ENCODE data around the gene PPM1B.

The PPM1B gene

DNA sequence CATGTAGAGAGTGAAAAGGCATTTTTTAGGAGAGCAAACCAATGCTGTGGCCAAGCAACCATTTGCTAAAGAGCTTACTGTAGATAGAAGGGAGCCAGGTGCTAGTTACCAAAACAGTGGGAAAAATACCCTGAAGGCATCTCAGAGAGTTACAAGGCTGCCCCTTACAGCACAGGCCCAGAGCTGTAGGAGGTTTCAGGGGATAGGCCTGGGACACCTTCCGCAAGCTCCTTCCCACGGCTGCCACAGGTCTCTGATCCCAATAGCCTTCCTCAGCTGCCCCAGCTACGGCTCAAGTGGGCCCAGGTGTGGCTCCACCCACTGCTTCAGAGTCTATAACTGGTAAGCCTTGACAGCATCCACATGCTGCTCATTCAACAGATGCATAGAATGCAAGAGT, 18.2 kb upstream of the PPM1B start:
- DNase-seq (ENCODE audit: low read depth) = no peak

DNA sequence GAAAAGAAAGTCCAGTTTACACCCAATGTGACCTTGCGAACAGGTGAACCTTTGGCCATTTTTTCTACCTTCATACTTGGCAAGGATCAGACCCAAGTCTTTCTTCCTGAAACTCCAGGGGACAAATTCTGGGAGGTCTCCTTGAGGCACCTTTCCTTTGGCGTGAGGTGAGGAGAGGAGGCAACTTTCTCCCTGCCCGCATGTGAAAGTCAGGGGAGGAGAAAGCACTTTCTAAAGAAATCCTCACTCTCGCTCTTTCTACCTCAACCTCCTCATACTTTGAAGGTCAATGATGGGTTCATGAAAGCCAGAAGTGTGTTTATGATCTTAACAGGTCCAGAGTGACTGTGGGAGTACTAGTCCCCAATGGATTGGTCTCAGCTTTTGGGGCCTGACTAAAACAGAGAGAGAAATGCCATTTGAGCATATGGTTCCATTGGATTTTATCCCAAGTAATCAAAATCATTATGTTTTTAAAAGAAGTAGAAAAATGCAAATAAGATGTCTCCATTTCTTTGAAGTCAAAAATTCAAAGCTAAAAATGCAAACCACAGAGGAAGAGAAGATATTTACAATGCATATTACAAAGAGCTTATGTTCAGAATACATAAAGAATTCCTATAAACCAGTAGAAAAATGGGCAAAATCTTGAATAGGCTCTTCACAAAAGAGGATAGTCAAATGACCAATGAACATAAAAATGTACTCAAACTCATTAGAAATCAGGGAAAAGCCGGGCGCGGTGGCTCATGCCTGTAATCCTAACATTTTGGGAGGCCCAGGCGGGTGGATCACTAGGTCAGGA, 15.6 kb upstream of the PPM1B start:
- TF ChIP-seq, protein P1, sequence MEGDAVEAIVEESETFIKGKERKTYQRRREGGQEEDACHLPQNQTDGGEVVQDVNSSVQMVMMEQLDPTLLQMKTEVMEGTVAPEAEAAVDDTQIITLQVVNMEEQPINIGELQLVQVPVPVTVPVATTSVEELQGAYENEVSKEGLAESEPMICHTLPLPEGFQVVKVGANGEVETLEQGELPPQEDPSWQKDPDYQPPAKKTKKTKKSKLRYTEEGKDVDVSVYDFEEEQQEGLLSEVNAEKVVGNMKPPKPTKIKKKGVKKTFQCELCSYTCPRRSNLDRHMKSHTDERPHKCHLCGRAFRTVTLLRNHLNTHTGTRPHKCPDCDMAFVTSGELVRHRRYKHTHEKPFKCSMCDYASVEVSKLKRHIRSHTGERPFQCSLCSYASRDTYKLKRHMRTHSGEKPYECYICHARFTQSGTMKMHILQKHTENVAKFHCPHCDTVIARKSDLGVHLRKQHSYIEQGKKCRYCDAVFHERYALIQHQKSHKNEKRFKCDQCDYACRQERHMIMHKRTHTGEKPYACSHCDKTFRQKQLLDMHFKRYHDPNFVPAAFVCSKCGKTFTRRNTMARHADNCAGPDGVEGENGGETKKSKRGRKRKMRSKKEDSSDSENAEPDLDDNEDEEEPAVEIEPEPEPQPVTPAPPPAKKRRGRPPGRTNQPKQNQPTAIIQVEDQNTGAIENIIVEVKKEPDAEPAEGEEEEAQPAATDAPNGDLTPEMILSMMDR (conservative IDR thresholded peaks at IDR 0.05; ENCODE audit: control insufficient read depth, insufficient read depth, low read depth, low read length) = no peak
- H3K4me3 ChIP-seq (ENCODE audit: control insufficient read depth, low read depth, low read length) = no peak overlapping the region
- DNase-seq (ENCODE audit: low read depth) = no peak

More for the DNA sequence above, 18.2 kb upstream of the PPM1B start:
- no peak overlapping the region for H3K4me3 ChIP-seq (ENCODE audit: control insufficient read depth, low read depth, low read length)
- TF ChIP-seq, protein P1 (conservative IDR thresholded peaks at IDR 0.05; ENCODE audit: control insufficient read depth, insufficient read depth, low read depth, low read length) = no peak

- peak; percentile 46 for DNase-seq (ENCODE audit: low read depth)
- TF ChIP-seq, protein P1 (conservative IDR thresholded peaks at IDR 0.05; ENCODE audit: control insufficient read depth, insufficient read depth, low read depth, low read length) = no peak
- no peak overlapping the region for H3K4me3 ChIP-seq (ENCODE audit: control insufficient read depth, low read depth, low read length)
These were observed 12.8 kb upstream of the PPM1B start for GRCh38 chr2:44155666-44156446.

GRCh38 chr2:44163777-44164176, 4.9 kb upstream of the PPM1B start:
- DNase-seq (ENCODE audit: low read depth) = no peak
- TF ChIP-seq, protein P1 (conservative IDR thresholded peaks at IDR 0.05; ENCODE audit: control insufficient read depth, insufficient read depth, low read depth, low read length) = no peak
- H3K4me3 ChIP-seq (ENCODE audit: control insufficient read depth, low read depth, low read length) = no peak overlapping the region

DNA sequence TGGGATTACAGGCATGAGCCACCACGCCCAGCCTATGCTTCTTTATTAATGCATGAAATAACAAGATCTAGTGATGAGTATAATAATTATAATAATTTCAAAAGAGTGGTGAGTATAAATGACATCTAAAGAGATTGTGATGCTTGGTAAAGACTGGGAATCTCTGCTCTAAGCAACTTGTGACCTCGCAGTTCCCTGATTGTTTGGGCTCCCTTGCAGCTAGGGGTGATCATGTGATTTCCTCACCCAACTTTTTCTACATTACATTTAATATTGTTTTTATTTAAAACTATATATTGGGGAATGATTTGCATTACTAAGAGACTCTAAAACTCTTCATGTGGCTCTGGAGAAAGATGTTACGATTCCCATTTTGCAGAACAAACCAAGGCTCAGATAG, 4.1 kb upstream of the PPM1B start:
- no peak for DNase-seq (ENCODE audit: low read depth)
- TF ChIP-seq, protein P1 (conservative IDR thresholded peaks at IDR 0.05; ENCODE audit: control insufficient read depth, insufficient read depth, low read depth, low read length) = no peak
- H3K4me3 ChIP-seq (ENCODE audit: control insufficient read depth, low read depth, low read length) = no peak overlapping the region

- H3K4me3 ChIP-seq (ENCODE audit: control insufficient read depth, low read depth, low read length) = no peak overlapping the region
- no peak for DNase-seq (ENCODE audit: low read depth)
- TF ChIP-seq, protein P1 (conservative IDR thresholded peaks at IDR 0.05; ENCODE audit: control insufficient read depth, insufficient read depth, low read depth, low read length) = no peak
These were observed 2.6 kb upstream of the PPM1B start for GRCh38 chr2:44166096-44166495.

Data from fibroblast of mammary gland (primary cell).